Hepatocyte (in vitro differentiated cells): Measurements from ENCODE around the gene AGBL4.

Experiments used
- EZH2 ChIP-seq: fragments of 200-600 bp; sonication (generic); IDR thresholded peaks from 2 replicates; pipeline ENCODE4 v1.6.1; 2016; ENCODE audit warnings: antibody characterized with exemption, mild to moderate bottlenecking, borderline replicate concordance
- TF ChIP-seq, protein P1 (sequence below): fragments of 200-600 bp; sonication (generic); IDR thresholded peaks from 2 replicates; pipeline ENCODE4 v1.5.1; 2016; ENCODE audit warnings: antibody characterized with exemption, mild to moderate bottlenecking; ENCODE audit not compliant: poor library complexity

DNA sequence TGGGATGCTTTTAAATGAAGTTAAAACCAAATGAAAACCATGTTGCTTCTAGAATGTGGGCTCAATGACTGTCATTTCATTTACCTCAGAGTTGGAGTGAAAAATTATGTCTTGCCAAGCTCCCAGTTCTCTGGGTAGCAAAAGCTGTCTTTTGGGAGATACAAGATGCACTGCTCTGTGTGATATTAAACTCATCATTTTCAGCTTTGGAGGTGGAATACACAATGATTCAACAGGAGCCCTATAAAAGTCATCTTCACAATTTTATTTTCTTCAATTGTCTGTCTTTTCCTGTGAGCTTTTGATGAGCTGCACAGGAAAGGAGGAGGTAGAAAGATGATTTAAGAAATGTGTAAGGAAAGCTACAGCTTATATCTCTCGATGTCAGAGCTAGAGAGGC lies 1431.4 kb downstream of the AGBL4 start:
- TF ChIP-seq, protein P1, sequence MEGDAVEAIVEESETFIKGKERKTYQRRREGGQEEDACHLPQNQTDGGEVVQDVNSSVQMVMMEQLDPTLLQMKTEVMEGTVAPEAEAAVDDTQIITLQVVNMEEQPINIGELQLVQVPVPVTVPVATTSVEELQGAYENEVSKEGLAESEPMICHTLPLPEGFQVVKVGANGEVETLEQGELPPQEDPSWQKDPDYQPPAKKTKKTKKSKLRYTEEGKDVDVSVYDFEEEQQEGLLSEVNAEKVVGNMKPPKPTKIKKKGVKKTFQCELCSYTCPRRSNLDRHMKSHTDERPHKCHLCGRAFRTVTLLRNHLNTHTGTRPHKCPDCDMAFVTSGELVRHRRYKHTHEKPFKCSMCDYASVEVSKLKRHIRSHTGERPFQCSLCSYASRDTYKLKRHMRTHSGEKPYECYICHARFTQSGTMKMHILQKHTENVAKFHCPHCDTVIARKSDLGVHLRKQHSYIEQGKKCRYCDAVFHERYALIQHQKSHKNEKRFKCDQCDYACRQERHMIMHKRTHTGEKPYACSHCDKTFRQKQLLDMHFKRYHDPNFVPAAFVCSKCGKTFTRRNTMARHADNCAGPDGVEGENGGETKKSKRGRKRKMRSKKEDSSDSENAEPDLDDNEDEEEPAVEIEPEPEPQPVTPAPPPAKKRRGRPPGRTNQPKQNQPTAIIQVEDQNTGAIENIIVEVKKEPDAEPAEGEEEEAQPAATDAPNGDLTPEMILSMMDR: no peak
- TF ChIP-seq EZH2: no peak
